K562 (cell line): ENCODE measurements around the gene ZDHHC8. TPM values are rescaled to one million over a fixed set of nuclear protein-coding genes. Genes with fewer than 3 reads are reported as not detected.

ENCODE experiments used
- HNRNPL ChIP-seq: fragments of 200-400 bp; formaldehyde crosslinking; IDR thresholded peaks from 2 replicates; pipeline ENCODE4 v1.6.1; 2017; ENCODE audit warnings: low read depth, mild to moderate bottlenecking, low read length
- RBFOX2 ChIP-seq: fragments of 200-400 bp; formaldehyde crosslinking; IDR thresholded peaks from 2 replicates; pipeline ENCODE4 v1.6.1; 2017; ENCODE audit warnings: low read depth, mild to moderate bottlenecking, low read length, moderate library complexity
- TFAM ChIP-seq: fragments of 250-450 bp; sonication (Bioruptor Pico); conservative IDR thresholded peaks from 2 replicates; pipeline ENCODE4 v1.5.0; 2021; ENCODE audit warnings: mild to moderate bottlenecking, moderate library complexity
- ZFP36 ChIP-seq: fragments of 150-350 bp; IDR thresholded peaks from 2 replicates; pipeline ENCODE4 v1.6.1; 2018; ENCODE audit warnings: low read length, low read depth; ENCODE audit not compliant: partially characterized antibody
- polyA plus RNA-seq, 8 experiments: library from polyadenylated mRNA; depleted of rRNA in 4 of 8; stranded (reverse) in 5 of 8; unstranded in 3 of 8; fragments of >200 nt; fragmentation: Nextera tagmentation in 2 of 8; fragmentation: Illumina TruSeq in 1 of 8; extraction: Ambion mirVana in 2 of 8; extraction: Trizol in 1 of 8; gene quantifications; 2 replicates each; pipeline versions ENCODE4 v1.2.1 to v1.2.3, GENCODE V29; 2011 to 2014; ENCODE audit warnings: inconsistent platforms in 1 of 8, missing spikeins in 1 of 8
- total RNA-seq, 7 experiments: library from RNA; depleted of rRNA in 6 of 7; stranded (reverse); fragments of >200 nt in 6 of 7; fragmentation: Illumina TruSeq in 2 of 7; extraction: Trizol in 2 of 7; gene quantifications; 2 replicates each; pipeline versions ENCODE4 v1.2.1 to v1.2.3, GENCODE V29; 2011 to 2021; ENCODE audit warnings: low replicate concordance in 1 of 7
- TF ChIP-seq, protein P1 (sequence below), 3 experiments: fragments of 200-800 bp in 1 of 3; fragments of 250-450 bp in 1 of 3; fragments of 450-650 bp in 1 of 3; sonication (Bioruptor Pico) in 1 of 3; sonication (Bioruptor generic) in 1 of 3; formaldehyde crosslinking in 1 of 3; IDR thresholded peaks; 2 replicates each; pipeline versions ENCODE4 v1.6.1 to v1.8.0; 2016 to 2022; ENCODE audit warnings: mild to moderate bottlenecking in 2 of 3, missing genetic modification characterization in 2 of 3, missing compliant biosample characterization in 1 of 3, moderate library complexity in 1 of 3
- TF ChIP-seq, protein P2 (sequence below): fragments of 250-450 bp; sonication (Bioruptor Pico); IDR thresholded peaks from 2 replicates; pipeline ENCODE4 v1.4.0; 2020; ENCODE audit warnings: mild to moderate bottlenecking
- TF ChIP-seq, protein P3 (sequence below): sonication (generic); formaldehyde crosslinking; IDR thresholded peaks from 2 replicates; pipeline ENCODE4 v1.8.1; 2022; ENCODE audit warnings: missing genetic modification reagents
- TF ChIP-seq, protein P4 (sequence below), 2 experiments: fragments of 450-650 bp; formaldehyde crosslinking in 1 of 2; IDR thresholded peaks; 2 replicates each; pipeline versions ENCODE4 v1.4.0 to v1.6.1; 2014 to 2020; ENCODE audit warnings: mild to moderate bottlenecking in 2 of 2, borderline replicate concordance in 1 of 2, low read depth in 1 of 2

ZDHHC8 gene
- total and polyA plus RNA-seq, 9 of the 15 experiments (the other 6 are each of a cell fraction or from before 2014, with no cell fraction given), result 0.04 to 109 (median 16.4) TPM

DNA sequence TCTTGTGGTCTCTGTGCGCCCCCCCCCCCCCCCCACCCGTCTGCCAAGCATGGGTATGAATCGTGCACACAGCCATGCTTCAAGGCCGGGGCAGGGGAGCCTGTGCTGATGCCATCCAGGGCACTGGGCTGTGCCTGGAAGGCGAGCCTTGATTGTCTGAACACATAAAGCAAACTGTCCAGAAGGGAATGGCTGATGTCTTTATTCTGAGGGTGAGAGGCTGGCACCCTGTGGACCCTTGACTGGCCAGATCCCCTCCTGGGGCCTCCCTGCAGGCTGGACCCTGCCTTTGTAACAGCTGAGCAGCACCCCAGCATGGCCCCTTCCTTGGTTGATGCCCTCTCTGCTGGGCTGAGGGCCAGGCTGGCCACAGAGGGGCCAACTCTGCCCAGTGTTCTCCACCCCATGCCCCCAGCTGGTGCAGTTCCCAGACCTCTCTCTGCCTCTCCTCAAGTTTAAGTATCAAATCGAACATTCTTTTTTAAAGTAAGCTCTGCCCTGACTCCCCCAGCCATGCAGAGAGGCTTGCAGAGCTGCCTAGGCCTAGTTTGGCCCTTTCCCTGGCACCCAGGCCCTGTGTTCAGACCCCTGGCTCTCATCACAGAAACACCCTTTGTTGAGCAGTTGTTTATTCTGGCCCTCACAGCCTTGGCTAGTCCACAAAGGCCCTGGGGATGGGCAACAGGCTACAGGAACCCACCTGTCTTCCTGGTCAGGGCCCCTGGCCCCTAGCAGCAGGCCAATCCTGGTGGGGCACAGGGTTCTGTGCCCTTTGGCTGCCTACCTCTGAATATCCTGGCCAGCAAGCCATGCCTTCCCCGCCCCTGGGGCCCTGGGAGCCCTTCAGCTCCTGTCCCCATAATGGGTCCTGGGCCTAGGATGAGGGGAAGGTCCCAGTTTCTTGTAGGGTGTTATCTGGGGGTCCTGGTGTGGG, 19.6 kb upstream of the ZDHHC8 start (continued):
- TF ChIP-seq, protein P1, sequence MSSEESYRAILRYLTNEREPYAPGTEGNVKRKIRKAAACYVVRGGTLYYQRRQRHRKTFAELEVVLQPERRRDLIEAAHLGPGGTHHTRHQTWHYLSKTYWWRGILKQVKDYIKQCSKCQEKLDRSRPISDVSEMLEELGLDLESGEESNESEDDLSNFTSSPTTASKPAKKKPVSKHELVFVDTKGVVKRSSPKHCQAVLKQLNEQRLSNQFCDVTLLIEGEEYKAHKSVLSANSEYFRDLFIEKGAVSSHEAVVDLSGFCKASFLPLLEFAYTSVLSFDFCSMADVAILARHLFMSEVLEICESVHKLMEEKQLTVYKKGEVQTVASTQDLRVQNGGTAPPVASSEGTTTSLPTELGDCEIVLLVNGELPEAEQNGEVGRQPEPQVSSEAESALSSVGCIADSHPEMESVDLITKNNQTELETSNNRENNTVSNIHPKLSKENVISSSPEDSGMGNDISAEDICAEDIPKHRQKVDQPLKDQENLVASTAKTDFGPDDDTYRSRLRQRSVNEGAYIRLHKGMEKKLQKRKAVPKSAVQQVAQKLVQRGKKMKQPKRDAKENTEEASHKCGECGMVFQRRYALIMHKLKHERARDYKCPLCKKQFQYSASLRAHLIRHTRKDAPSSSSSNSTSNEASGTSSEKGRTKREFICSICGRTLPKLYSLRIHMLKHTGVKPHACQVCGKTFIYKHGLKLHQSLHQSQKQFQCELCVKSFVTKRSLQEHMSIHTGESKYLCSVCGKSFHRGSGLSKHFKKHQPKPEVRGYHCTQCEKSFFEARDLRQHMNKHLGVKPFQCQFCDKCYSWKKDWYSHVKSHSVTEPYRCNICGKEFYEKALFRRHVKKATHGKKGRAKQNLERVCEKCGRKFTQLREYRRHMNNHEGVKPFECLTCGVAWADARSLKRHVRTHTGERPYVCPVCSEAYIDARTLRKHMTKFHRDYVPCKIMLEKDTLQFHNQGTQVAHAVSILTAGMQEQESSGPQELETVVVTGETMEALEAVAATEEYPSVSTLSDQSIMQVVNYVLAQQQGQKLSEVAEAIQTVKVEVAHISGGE (CRISPR knock-in tag; IDR thresholded peaks at IDR 0.05), result peak in 1 of 3 experiments; percentile 43; a peak in 1 of 6 replicates
- TF ChIP-seq, protein P2, sequence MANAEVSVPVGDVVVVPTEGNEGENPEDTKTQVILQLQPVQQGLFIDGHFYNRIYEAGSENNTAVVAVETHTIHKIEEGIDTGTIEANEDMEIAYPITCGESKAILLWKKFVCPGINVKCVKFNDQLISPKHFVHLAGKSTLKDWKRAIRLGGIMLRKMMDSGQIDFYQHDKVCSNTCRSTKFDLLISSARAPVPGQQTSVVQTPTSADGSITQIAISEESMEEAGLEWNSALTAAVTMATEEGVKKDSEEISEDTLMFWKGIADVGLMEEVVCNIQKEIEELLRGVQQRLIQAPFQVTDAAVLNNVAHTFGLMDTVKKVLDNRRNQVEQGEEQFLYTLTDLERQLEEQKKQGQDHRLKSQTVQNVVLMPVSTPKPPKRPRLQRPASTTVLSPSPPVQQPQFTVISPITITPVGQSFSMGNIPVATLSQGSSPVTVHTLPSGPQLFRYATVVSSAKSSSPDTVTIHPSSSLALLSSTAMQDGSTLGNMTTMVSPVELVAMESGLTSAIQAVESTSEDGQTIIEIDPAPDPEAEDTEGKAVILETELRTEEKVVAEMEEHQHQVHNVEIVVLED (CRISPR knock-in tag), result peak; percentile 47; the same call in 1 of the 2 replicates
- TF ChIP-seq, protein P3, sequence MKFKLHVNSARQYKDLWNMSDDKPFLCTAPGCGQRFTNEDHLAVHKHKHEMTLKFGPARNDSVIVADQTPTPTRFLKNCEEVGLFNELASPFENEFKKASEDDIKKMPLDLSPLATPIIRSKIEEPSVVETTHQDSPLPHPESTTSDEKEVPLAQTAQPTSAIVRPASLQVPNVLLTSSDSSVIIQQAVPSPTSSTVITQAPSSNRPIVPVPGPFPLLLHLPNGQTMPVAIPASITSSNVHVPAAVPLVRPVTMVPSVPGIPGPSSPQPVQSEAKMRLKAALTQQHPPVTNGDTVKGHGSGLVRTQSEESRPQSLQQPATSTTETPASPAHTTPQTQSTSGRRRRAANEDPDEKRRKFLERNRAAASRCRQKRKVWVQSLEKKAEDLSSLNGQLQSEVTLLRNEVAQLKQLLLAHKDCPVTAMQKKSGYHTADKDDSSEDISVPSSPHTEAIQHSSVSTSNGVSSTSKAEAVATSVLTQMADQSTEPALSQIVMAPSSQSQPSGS (CRISPR knock-in tag), result no peak
- TF ChIP-seq ZFP36 (no peak), RBFOX2 (peak; percentile 66), HNRNPL (no peak), TFAM (CRISPR knock-in tag) (no peak)
- TF ChIP-seq, protein P4, sequence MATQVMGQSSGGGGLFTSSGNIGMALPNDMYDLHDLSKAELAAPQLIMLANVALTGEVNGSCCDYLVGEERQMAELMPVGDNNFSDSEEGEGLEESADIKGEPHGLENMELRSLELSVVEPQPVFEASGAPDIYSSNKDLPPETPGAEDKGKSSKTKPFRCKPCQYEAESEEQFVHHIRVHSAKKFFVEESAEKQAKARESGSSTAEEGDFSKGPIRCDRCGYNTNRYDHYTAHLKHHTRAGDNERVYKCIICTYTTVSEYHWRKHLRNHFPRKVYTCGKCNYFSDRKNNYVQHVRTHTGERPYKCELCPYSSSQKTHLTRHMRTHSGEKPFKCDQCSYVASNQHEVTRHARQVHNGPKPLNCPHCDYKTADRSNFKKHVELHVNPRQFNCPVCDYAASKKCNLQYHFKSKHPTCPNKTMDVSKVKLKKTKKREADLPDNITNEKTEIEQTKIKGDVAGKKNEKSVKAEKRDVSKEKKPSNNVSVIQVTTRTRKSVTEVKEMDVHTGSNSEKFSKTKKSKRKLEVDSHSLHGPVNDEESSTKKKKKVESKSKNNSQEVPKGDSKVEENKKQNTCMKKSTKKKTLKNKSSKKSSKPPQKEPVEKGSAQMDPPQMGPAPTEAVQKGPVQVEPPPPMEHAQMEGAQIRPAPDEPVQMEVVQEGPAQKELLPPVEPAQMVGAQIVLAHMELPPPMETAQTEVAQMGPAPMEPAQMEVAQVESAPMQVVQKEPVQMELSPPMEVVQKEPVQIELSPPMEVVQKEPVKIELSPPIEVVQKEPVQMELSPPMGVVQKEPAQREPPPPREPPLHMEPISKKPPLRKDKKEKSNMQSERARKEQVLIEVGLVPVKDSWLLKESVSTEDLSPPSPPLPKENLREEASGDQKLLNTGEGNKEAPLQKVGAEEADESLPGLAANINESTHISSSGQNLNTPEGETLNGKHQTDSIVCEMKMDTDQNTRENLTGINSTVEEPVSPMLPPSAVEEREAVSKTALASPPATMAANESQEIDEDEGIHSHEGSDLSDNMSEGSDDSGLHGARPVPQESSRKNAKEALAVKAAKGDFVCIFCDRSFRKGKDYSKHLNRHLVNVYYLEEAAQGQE (IDR thresholded peaks at IDR 0.05; ENCODE audit: borderline replicate concordance), result no peak
- TF ChIP-seq, protein P4 (CRISPR knock-in tag; IDR thresholded peaks at IDR 0.05; ENCODE audit: low read depth), result no peak; the same call in 1 of the 2 replicates
